ENCODE results near the gene KIAA0513.

GRCh38 chr16:85074225-85074914 lies 46.8 kb downstream of the KIAA0513 start:
- no peak for TF ChIP-seq TCF7L2 (IDR thresholded peaks at IDR 0.05; ENCODE audit: low read depth, low read length)
- TF ChIP-seq CTCF (IDR thresholded peaks at IDR 0.05) = no peak
- TF ChIP-seq REST (IDR thresholded peaks at IDR 0.05; ENCODE audit: insufficient read depth in 1 of 2, low read depth in 2 of 2, low read length in 1 of 2) = no peak
- TF ChIP-seq POLR2AphosphoS5 (IDR thresholded peaks at IDR 0.05; ENCODE audit: low read depth, low read length) = no peak
- no peak for TF ChIP-seq SIN3A (IDR thresholded peaks at IDR 0.05; ENCODE audit: borderline replicate concordance, insufficient read depth, low read depth, low read length)
